IPS-NIHi7 (cell line): ENCODE data around the gene HIVEP3.

Experiments used
- DNase-seq: peaks from one replicate; pipeline ENCODE4 v3.0.0; 2012; ENCODE audit warnings: mixed read lengths; ENCODE audit errors: extremely low spot score

HIVEP3 gene

GRCh38 chr1:41535276-41535675 is 383.4 kb downstream of the HIVEP3 start:
- DNase-seq = no peak

GRCh38 chr1:41534181-41535076 is 384.3 kb downstream of the HIVEP3 start:
- no peak for DNase-seq

- no peak for DNase-seq
These were observed 385.0 kb downstream of the HIVEP3 start for GRCh38 chr1:41533731-41534080.

- no peak for DNase-seq
These were observed 385.5 kb downstream of the HIVEP3 start for GRCh38 chr1:41533016-41533730.

GRCh38 chr1:41532206-41532975 is 386.3 kb downstream of the HIVEP3 start:
- DNase-seq = no peak

DNA sequence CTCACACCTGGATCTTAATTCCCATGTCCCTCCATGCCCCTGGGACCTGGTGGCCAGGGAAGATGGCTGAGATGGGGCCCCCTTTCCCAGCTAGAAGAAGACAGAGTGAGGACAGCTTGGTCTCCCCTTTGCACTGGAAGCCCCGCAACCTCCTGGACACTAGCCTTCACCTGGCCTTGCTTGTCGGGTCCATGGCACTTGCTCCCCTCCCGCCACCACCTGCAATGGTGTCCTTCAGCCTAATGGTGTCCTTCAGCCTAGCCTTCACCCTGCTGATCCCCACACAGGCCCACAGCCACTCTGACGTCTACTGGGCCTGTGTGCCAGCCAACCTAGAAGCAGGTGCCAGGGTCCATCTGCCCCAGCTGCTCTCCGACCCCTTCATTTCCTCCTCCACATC is 388.3 kb downstream of the HIVEP3 start:
- no peak for DNase-seq

- no peak for DNase-seq
These were observed 388.9 kb downstream of the HIVEP3 start for GRCh38 chr1:41529621-41530395.

DNA sequence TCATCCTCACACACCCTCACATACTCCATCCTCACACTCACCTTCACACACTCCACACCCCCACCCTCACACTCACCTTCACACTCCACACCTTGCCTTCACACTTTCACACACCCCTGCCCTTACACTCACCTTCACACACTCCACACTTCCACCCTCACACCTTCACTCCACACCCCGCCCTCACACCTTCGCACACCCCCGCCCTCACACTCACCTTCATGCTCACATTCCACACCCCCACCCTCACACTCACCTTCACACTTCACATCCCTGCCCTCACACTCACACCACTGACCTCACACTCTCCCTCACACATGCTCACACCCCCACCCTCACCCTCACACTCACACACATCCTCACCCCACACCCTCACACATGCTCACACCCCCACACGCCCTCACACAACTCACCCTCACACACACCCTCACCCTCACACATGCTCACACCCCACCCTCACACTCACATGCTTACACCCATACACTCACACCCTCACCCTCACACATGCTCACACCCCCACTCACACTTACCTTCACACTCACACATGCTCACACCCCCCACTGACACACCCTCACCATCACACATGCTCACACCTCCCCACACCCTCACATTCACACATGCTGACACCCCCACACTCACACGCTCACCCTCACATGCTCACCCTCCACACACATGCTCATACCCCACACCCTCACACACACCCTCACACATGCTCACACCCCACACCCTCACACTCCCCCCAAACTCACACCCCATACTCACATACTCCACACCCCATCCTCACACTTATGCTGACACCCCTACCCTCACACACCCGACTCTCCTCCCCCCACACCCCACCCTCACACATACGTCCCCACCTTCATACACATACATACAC is 389.8 kb downstream of the HIVEP3 start:
- DNase-seq = no peak

GRCh38 chr1:41528106-41528505 is 390.6 kb downstream of the HIVEP3 start:
- no peak for DNase-seq

GRCh38 chr1:41526956-41527561 is 391.7 kb downstream of the HIVEP3 start:
- no peak for DNase-seq

DNA sequence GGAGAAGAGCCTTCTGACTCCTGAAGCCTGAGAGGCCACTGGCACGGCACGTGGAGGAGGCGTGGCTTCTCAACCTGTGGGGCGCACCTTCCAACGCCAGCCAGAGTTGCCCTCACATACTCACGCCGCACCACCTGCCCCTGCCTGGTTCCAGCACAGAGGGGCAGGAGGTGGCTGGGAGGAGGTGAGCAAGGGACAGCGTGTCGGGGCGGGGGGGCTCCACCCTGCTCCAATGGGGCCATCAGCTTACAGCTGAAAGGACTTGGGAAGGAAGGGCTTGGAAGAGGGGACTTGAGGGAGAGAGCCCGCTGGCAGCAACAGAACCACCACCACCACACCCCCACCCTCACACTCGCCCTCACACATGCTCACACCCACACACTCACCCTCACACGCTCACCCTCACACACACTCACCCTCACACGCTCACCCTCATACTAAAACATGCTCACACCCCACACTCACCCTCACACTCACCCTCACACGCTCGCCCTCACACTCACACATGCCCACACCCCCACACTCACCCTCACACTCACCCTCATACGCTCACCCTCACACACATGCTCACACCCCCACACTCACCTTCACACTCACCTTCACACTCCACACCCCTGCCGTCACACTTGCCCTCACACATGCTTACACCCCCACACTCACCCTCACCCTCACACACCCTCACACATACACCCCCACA is 392.7 kb downstream of the HIVEP3 start:
- DNase-seq = no peak

GRCh38 chr1:41524676-41525675 is 393.7 kb downstream of the HIVEP3 start:
- DNase-seq = no peak

- no peak for DNase-seq
These were observed 394.6 kb downstream of the HIVEP3 start for GRCh38 chr1:41523949-41524675.

DNA sequence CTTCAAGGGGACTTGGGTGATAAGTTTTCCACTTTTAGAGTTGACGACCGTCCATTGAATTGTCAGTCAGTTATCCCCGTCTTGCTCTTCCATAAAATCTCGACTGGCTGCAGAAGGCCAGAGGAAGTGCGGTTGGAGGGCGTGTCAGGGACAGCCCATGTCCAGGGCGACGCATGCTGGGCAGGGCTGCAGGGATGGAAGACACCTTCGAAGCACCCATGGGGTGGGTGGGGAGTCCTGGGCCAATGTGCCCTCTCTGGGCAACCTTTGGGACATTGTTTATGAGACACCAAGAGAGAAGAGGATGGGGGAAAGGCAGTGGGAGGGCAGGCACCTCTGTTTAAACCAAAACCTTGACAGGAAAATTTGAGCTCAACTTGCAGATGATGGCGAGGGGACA is 395.7 kb downstream of the HIVEP3 start:
- no peak for DNase-seq

DNA sequence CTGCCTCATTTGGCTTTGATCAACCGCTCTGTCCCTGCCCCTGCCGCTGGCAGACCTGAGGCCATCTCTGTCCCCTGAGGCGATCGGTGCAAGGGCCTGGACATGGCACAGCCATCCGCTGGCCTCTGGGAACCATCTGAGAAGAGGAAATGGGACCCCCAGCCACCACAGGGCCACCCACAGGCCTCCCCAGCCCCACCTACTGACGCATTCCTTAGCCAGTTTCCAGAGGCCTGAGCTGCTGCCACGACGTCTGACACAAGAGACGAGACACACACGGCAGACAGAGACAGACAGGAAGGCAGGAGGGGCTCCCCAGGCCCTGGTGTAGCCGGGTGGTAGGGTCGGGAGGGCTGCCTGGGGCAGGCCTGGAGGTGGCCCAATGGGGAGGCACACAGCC is 397.0 kb downstream of the HIVEP3 start:
- peak; percentile 67 for DNase-seq

DNA sequence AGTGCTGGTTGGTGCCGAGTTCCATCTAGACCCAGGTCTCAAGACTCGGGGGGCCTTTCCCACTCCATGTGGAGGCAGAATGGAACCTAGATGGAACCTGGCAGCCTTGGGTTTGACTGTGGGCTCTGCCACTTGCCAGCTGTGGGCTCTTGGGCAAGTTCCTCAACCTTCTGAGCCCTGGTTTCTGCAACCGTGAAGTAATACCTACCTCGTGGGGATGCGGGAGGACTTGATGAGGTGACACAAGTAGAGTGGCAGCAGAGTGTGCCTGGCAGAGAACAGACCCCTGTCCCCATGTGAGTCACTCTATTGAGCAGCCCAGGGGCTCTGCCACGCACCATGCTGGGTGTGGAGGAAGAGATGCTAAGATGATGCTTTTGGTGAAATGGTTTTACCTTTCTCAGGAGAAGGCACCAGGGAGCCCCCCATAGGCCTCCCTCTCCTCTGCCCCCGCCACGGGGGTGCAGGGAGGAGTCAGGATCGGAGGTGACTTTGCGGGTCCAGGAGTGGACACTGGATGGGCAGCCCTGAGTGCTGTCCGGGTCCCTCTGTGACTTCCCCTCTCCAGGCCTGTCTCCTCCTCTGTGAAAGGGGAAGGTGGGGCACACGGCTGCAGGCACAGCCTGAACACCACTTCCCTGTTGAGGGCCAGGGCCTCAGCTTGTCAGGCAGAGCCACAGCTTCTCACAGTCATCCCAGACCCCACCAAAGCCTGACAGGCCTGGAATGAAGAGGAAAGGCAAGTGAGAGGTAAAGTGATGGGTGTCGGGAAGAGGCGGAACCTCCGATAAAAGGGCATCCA is 397.6 kb downstream of the HIVEP3 start:
- no peak for DNase-seq

DNA sequence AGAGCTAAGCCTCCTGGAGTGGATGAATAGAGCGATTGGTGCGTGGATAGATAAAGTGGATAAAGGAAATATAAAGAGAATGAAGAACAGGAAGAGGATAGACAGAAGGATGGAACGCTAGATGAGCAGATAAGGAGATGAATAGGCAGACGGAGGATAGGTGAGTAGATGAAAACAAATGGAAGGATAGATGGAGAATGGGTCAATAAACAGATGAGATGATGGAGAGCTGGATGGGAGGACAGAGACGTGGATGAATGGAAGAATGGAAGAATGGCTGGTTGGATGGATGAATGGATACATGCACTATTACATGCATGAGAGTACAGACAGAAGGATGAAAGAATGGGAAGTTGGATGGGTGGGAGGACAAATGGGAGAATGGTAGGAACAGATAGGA is 399.1 kb downstream of the HIVEP3 start:
- DNase-seq = no peak
